HG02571 (cell line): ENCODE measurements around the gene FBXL4.
A peak's percentile ranks its signal among the peaks of the same experiment; 100 is the strongest.

Experiments used
- ATAC-seq: cut with Tn5 transposase; IDR thresholded peaks from one replicate; pipeline ENCODE4 v1.9.1; 2021; ENCODE audit warnings: mild to moderate bottlenecking, moderate library complexity; ENCODE audit not compliant: unreplicated experiment

FBXL4 gene

GRCh38 chr6:98947411-98948292 is at the start of gene FBXL4:
Gene FBXL4 (minus strand): TSS chr6:98947946. CDS start chr6:98926988, 20,958 bp downstream.
- peak; percentile 79 for ATAC-seq

- ATAC-seq, result no peak
Observed at GRCh38 chr6:98995116-98995515, 47.4 kb upstream of the FBXL4 start.

GRCh38 chr6:98992535-98992934 is 44.8 kb upstream of the FBXL4 start:
- no peak for ATAC-seq

GRCh38 chr6:98986071-98986615 is 38.4 kb upstream of the FBXL4 start:
- ATAC-seq, result no peak

GRCh38 chr6:98985391-98985790 is 37.6 kb upstream of the FBXL4 start:
- ATAC-seq, result no peak

GRCh38 chr6:98984121-98984520 is 36.4 kb upstream of the FBXL4 start:
- ATAC-seq, result no peak

- ATAC-seq, result no peak
Observed at GRCh38 chr6:98981473-98981872, 33.7 kb upstream of the FBXL4 start.

- no peak for ATAC-seq
Observed at GRCh38 chr6:98980819-98981218, 33.1 kb upstream of the FBXL4 start.

- no peak for ATAC-seq
Observed at GRCh38 chr6:98977671-98978292, 30.0 kb upstream of the FBXL4 start.

- ATAC-seq, result no peak
Observed at GRCh38 chr6:98976674-98977385, 29.1 kb upstream of the FBXL4 start.

- ATAC-seq, result no peak
Observed at GRCh38 chr6:98975421-98975820, 27.7 kb upstream of the FBXL4 start.

- no peak for ATAC-seq
Observed at GRCh38 chr6:98974309-98974708, 26.6 kb upstream of the FBXL4 start.

- ATAC-seq, result no peak
Observed at GRCh38 chr6:98973571-98973970, 25.8 kb upstream of the FBXL4 start.

- ATAC-seq, result no peak
Observed at GRCh38 chr6:98971303-98971702, 23.6 kb upstream of the FBXL4 start.

GRCh38 chr6:98970469-98970868 is 22.7 kb upstream of the FBXL4 start:
- ATAC-seq, result no peak

- ATAC-seq, result no peak
Observed at GRCh38 chr6:98967616-98968015, 19.9 kb upstream of the FBXL4 start.

GRCh38 chr6:98959631-98960030 is 11.9 kb upstream of the FBXL4 start:
- ATAC-seq, result no peak

- no peak for ATAC-seq
Observed at GRCh38 chr6:98958776-98959175, 11.0 kb upstream of the FBXL4 start.

GRCh38 chr6:98957450-98957849 is 9.7 kb upstream of the FBXL4 start:
- no peak for ATAC-seq

- ATAC-seq, result no peak
Observed at GRCh38 chr6:98949589-98949988, 1.8 kb upstream of the FBXL4 start.

- ATAC-seq, result peak; percentile 25
Observed at GRCh38 chr6:98946879-98947410, 801 bp downstream of the FBXL4 start.
